ENCODE measurements around the gene TMEM270.

The TMEM270 gene

GRCh38 chr7:73871163-73872011 lies 10.4 kb downstream of the TMEM270 start:
- DNase-seq (ENCODE audit: low read depth) = no peak
- TF ChIP-seq CTCF (conservative IDR thresholded peaks at IDR 0.05; ENCODE audit: control insufficient read depth, insufficient read depth, low read depth, low read length) = no peak
- H3K4me3 ChIP-seq (ENCODE audit: control insufficient read depth, low read depth, low read length) = no peak overlapping the region

GRCh38 chr7:73872056-73872908 lies 11.3 kb downstream of the TMEM270 start:
- no peak for DNase-seq (ENCODE audit: low read depth)
- no peak overlapping the region for H3K4me3 ChIP-seq (ENCODE audit: control insufficient read depth, low read depth, low read length)
- no peak for TF ChIP-seq CTCF (conservative IDR thresholded peaks at IDR 0.05; ENCODE audit: control insufficient read depth, insufficient read depth, low read depth, low read length)

- DNase-seq (ENCODE audit: low read depth) = no peak
- no peak overlapping the region for H3K4me3 ChIP-seq (ENCODE audit: control insufficient read depth, low read depth, low read length)
- no peak for TF ChIP-seq CTCF (conservative IDR thresholded peaks at IDR 0.05; ENCODE audit: control insufficient read depth, insufficient read depth, low read depth, low read length)
Observed at GRCh38 chr7:73876361-73876760, 15.4 kb downstream of the TMEM270 start.

GRCh38 chr7:73876973-73877372 lies 16.0 kb downstream of the TMEM270 start:
- H3K4me3 ChIP-seq (ENCODE audit: control insufficient read depth, low read depth, low read length) = no peak overlapping the region
- no peak for DNase-seq (ENCODE audit: low read depth)
- TF ChIP-seq CTCF (conservative IDR thresholded peaks at IDR 0.05; ENCODE audit: control insufficient read depth, insufficient read depth, low read depth, low read length) = no peak

GRCh38 chr7:73879977-73880681 lies 19.2 kb downstream of the TMEM270 start:
- TF ChIP-seq CTCF (conservative IDR thresholded peaks at IDR 0.05; ENCODE audit: control insufficient read depth, insufficient read depth, low read depth, low read length) = no peak
- H3K4me3 ChIP-seq (ENCODE audit: control insufficient read depth, low read depth, low read length) = no peak overlapping the region
- peak; percentile 72 for DNase-seq (ENCODE audit: low read depth)

- H3K4me3 ChIP-seq (ENCODE audit: control insufficient read depth, low read depth, low read length) = no peak overlapping the region
- DNase-seq (ENCODE audit: low read depth) = no peak
- TF ChIP-seq CTCF (conservative IDR thresholded peaks at IDR 0.05; ENCODE audit: control insufficient read depth, insufficient read depth, low read depth, low read length) = no peak
Observed at GRCh38 chr7:73880755-73881328, 19.9 kb downstream of the TMEM270 start.
